ENCODE measurements around the gene BMP7. TPM values are rescaled to one million over a fixed set of nuclear protein-coding genes. Genes with fewer than 3 reads are reported as not detected.

Gene BMP7
- total RNA-seq, 2 donors from 2014 or later, result not detected

DNA sequence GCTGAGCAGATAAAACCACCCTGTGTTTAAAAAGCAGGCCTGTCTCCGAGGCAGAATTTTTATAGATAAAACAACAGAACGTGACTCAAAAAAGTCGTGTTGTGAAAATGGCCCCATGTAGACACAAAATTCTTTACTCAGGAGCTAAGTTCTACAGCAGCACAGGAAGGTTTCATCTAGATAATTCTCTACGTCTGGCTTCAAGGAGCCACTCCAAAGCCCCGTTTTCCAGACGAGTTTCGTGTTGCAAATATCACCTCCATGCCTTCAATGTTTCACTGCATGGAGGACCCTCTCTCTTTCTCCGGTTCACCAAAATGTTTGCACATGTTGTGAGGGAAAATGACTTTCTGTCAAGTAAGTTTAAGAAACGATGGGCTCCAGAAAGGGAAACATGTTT lies 12.0 kb upstream of the BMP7 start:
- H3K4me3 Mint-ChIP-seq, result no peak overlapping the region
- H3K9me3 Mint-ChIP-seq, result no peaks in the 10 kb centered on the region
- peaks cover 32% of the 10 kb centered on the region for H3K27me3 Mint-ChIP-seq
- no peaks in the 10 kb centered on the region for H3K36me3 Mint-ChIP-seq (ENCODE audit: low read depth)
- no peaks in the 10 kb centered on the region for H3K4me1 Mint-ChIP-seq
- ATAC-seq (replicated peaks), result no peak
- no peak overlapping the region for H3K27ac Mint-ChIP-seq

DNA sequence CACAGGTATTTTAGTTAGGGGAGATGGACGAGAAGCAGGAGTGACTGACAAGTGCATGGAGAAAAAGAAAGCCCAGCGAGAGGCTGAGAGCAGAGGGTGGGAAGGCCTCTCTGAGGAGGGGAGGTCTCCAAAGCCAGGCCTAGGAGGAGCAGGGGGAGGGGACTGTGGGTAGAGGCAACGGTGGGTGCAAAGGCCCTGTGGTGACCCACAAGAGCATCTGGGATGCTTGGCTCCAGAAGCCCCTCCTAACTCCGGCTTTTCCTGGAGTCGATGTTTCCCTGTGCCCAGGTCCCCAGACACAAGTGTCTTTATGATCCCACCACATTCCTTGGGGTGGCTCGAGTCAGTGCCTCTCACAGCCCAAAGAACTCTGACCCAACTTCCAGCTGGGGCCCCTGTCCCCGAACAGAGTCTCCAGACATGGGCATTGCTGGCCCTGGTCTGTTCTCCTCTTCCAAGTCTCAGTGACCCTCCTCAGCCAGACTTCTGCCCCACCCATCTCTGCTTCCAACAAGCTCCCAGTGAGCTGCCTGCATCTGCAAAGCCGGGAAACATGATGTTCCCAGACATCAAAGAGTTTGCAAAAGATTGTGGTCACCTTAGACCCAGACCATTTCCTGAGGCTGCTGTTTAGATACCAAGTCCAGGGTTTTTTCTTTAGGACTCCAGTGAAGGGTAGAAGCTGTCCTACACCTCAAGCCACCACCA lies 11.1 kb upstream of the BMP7 start:
- H3K36me3 Mint-ChIP-seq (ENCODE audit: low read depth), result no peaks in the 10 kb centered on the region
- H3K27me3 Mint-ChIP-seq, result peaks cover 23% of the 10 kb centered on the region
- no peaks in the 10 kb centered on the region for H3K4me1 Mint-ChIP-seq
- H3K9me3 Mint-ChIP-seq, result no peaks in the 10 kb centered on the region
- H3K4me3 Mint-ChIP-seq, result no peak overlapping the region
- no peak overlapping the region for H3K27ac Mint-ChIP-seq
- no peak for ATAC-seq (replicated peaks)

DNA sequence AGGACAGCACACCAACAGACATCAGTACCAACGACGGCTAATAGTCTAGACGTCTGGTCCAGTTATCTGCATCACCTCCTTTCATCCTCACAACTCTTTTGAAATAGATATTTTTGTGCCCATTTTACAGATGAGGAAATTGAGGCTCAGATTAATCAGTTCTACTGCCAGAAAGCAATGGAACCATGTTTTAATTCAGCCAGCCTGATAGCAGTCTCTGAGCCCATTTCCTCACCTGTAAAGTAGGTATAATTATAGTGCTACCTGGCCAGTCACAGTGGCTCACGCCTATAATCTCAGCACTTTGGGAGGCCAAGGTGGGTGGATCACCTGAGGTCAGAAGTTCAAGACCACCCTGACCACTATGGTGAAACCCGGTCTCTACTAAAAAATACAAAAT lies 9.8 kb upstream of the BMP7 start:
- no peak overlapping the region for H3K27ac Mint-ChIP-seq

DNA sequence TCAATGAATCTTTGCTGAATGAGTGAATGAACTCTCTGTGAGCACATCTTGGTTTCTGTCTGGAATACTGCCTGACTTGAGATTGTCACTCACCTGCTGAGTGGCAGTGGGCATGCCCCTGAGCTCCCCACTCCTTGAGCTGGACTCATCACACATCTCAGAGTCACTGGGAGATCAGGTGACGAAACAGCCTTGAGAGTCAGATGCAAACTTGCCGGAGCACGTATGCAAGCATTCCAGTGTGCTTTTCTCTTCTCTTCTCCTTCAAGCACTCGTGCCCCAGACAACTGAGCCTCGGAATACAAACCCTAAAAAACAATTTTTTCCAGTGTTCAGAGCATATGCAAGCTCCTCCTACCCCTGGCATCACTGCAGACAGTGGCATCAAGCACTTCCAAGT lies 9.4 kb upstream of the BMP7 start:
- Mint-ChIP-seq H3K27ac (no peak overlapping the region), H3K4me3 (no peak overlapping the region), H3K27me3 (peaks cover 22% of the 10 kb centered on the region), H3K4me1 (no peaks in the 10 kb centered on the region), H3K9me3 (no peaks in the 10 kb centered on the region), H3K36me3 (ENCODE audit: low read depth) (no peaks in the 10 kb centered on the region)
- no peak for ATAC-seq (replicated peaks)

More for the DNA sequence above, 9.8 kb upstream of the BMP7 start:
- Mint-ChIP-seq H3K4me3 (no peak overlapping the region), H3K4me1 (no peaks in the 10 kb centered on the region), H3K27me3 (peaks cover 25% of the 10 kb centered on the region), H3K36me3 (ENCODE audit: low read depth) (no peaks in the 10 kb centered on the region), H3K9me3 (no peaks in the 10 kb centered on the region)
- ATAC-seq (replicated peaks), result no peak

DNA sequence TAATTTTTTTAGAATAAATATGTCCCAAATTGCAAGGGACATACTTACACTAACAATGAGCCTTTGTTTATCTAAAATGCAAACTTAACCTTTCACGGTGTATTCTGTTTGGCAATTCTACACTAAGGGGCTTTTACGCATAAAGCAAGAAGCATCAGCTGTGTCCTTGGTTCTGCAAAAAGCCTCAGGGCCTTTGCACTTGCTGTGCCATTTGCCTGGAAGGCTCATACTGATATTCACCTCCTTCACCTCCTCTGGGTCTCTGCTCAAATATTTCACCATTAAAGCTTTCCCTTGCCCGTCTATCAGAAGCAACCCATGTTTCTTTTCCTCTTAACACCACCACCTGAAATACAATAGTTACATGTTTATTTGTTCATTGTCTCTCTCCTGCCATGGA lies 8.9 kb upstream of the BMP7 start:
- ATAC-seq (replicated peaks), result no peak
- Mint-ChIP-seq H3K4me3 (no peak overlapping the region), H3K27ac (no peak overlapping the region), H3K36me3 (ENCODE audit: low read depth) (no peaks in the 10 kb centered on the region), H3K4me1 (no peaks in the 10 kb centered on the region), H3K27me3 (peaks cover 19% of the 10 kb centered on the region), H3K9me3 (no peaks in the 10 kb centered on the region)

DNA sequence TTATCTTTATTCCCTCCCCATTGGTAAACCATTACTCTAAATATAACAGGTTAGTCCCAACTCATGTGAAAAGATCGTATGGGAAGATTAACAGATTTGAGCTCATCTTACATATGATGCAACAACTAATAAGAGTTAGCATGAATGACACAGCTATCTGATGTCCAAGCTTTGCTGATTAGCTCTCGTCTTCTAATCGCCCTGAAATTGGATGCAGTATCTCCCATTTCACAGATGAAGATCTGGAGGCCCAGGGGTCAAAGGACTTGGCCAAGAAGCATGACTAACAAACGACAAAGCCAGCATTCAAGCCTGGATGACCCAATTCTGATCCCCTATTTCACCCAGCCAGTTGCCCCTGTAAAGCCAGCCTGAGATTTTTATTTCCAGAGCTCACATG lies 8.4 kb upstream of the BMP7 start:
- no peaks in the 10 kb centered on the region for H3K4me1 Mint-ChIP-seq
- H3K27me3 Mint-ChIP-seq, result peaks cover 21% of the 10 kb centered on the region
- H3K9me3 Mint-ChIP-seq, result no peaks in the 10 kb centered on the region
- ATAC-seq (replicated peaks), result no peak
- no peak overlapping the region for H3K27ac Mint-ChIP-seq
- H3K36me3 Mint-ChIP-seq (ENCODE audit: low read depth), result no peaks in the 10 kb centered on the region
- H3K4me3 Mint-ChIP-seq, result no peak overlapping the region

DNA sequence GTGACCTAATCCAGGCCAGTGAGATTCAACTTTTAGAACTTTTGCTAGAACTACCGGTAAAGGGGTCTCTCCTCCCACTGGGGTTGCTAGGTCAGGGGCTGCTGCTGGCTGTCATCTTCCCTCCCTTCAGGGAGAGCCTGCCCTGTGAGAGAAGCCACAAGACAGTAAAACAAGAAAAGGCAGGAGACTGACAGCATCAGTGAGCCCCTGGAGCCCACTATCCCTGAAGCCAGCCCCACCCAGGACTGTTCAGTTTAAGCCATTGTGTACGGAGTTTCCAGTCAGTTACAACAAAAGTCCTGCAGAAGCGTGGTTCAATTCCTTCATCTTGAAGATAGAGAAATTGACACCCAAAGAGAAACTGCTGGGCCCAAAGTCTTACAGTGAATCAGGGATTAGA lies 7.9 kb upstream of the BMP7 start:
- no peak for ATAC-seq (replicated peaks)
- no peak overlapping the region for H3K27ac Mint-ChIP-seq
- H3K27me3 Mint-ChIP-seq, result peaks cover 26% of the 10 kb centered on the region
- no peaks in the 10 kb centered on the region for H3K9me3 Mint-ChIP-seq
- H3K4me1 Mint-ChIP-seq, result no peaks in the 10 kb centered on the region
- H3K4me3 Mint-ChIP-seq, result no peak overlapping the region
- H3K36me3 Mint-ChIP-seq (ENCODE audit: low read depth), result no peaks in the 10 kb centered on the region

DNA sequence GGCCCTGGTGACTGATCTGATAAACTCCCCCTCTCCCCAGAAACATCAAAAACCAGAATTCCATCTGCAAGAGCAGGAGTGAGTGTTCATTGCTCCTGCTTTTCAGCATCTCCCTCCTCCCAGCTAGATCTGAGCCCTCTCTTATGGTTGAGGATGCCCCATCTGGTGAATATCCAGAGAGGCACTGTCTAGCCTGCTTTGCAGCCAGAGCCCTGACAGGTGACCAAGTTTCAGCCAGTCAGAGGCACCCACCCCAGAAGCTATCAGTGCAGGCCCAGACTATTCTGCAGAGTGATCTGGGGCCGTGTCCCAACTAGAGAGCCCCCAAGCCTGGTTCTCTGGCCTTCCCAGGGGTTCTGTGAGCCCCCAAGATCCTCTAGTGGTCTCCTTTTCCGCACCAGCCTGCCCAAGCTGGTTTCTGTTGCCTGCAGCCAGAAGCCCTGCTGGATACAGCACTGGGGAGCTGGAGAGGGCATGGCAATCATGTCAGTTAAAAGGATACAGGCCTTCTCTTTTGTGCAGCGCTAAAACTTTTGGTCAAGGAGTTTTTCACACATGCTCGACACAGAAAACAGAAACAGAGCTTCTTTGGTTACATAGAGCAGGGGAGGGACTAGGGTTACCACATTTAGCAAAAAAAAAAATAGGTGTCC lies 6.6 kb upstream of the BMP7 start:
- H3K27me3 Mint-ChIP-seq, result peaks cover 34% of the 10 kb centered on the region
- H3K27ac Mint-ChIP-seq, result no peak overlapping the region
- H3K9me3 Mint-ChIP-seq, result no peaks in the 10 kb centered on the region
- H3K4me1 Mint-ChIP-seq, result no peaks in the 10 kb centered on the region
- no peaks in the 10 kb centered on the region for H3K36me3 Mint-ChIP-seq (ENCODE audit: low read depth)
- ATAC-seq (replicated peaks), result no peak
- no peak overlapping the region for H3K4me3 Mint-ChIP-seq

DNA sequence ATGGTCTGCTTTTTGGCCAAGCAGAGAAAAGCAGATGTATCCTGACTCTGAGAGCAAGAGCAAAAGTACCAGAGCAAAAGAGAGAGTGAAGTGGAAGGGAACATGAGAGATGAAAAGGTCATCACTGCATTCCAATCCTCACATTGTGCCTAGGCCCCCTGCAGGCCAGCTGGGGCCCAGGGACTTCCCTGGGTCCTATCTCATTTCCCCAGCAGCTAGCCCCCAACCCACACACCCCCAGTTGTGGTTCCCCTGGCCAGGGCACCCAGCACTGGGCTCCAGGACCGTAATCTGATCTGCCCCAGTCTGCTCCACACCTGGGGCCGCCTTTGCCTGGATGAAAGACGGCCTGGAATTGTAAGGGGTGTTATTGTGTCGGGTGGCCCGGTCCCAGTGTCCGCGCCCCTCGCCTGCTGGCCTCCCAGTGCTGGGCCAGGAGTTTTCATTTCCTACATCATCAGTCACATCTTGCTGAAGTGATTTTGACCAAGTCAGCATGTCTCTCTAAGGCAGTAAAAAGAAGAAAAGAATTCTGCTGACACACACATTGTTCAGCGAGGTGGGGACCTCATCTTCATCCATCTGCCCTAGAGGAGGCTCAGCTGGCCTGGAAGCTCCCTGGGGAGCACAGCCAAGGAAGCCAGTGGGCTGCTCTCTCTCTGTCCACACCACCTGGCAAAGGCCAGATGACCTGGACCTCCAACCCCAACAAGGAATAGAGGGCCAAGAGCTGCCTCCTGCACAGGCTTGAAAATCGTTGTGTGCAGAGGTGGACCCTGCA lies 4.0 kb upstream of the BMP7 start:
- Mint-ChIP-seq H3K36me3 (ENCODE audit: low read depth) (peaks cover 6% of the 10 kb centered on the region), H3K4me1 (no peaks in the 10 kb centered on the region), H3K4me3 (no peak overlapping the region), H3K9me3 (no peaks in the 10 kb centered on the region), H3K27me3 (peaks cover 35% of the 10 kb centered on the region), H3K27ac (no peak overlapping the region)
- no peak for ATAC-seq (replicated peaks)

DNA sequence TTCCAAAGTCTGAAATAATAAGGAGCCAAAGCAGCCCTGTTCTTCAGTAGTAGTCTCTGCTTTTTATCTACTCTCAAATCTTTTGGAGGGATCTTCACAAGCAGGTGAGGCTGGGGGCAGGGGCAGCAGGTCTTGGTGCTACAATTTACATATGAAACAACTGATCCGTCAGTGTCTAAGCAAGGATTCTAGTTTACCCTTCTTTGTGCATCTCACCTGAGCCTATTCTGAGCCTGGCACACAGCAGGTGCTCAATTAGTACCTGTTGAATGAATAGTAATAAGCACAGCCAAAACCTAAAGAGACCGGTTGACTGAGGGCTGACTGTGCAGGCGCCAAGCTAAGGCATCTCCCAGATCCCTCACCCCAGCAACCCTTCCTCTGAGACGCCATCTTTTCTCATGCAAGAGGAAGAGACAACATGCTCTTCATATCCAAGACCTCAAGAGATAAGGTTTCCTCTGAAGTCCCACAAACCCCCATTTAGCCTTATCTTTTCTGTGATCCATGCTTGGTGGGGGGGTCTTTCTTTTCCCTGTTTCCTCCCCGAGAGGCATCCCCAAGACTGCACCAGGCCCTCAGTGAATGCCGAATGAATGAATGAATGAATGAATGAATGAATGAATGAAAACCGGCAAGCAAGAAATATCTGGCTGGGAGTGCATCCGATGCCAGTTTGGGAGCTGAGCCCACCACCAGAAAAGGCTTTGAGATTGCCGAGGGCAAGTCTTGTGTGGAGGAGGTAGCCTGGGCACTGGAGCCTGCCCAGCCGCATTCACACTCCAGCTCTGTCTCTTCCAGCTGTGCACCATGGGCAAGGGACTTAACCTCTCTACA lies 2.9 kb upstream of the BMP7 start:
- H3K27me3 Mint-ChIP-seq, result peaks cover 30% of the 10 kb centered on the region

DNA sequence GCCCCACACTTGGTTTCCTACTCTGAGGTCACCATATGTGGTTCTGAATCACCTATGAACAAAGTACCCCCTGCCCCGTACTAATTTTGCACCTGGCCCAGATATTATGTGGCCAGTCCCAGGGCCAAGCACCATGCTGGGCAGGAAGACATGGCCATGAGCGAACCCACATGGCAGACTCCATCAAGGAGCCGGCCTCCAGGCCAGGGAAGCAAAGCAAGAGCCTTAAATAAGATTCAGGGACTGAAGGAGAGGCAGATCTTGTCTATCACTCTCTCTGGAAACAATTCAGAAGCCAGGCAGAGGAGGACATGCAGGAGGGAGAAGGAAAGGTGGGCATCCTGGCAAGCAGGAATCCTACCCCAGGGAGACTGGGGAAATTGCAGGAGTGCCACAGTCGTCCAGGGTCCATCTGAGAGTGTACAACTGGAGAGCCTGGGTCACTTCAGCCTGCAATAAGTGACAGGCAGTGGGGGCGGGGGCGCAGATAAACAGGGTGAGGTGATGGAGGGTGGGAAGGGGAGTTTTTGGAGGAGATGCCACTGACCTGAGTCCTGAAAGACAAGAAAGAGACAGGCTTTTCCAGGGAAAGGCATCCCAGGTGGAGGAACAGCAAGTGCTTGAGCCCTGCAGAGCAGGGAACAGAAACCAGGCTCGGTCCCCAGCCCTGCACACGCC lies 2.1 kb upstream of the BMP7 start:
- no peaks in the 10 kb centered on the region for H3K9me3 Mint-ChIP-seq
- ATAC-seq (replicated peaks), result no peak
- peaks cover 6% of the 10 kb centered on the region for H3K36me3 Mint-ChIP-seq (ENCODE audit: low read depth)
- H3K4me1 Mint-ChIP-seq, result no peaks in the 10 kb centered on the region
- H3K27ac Mint-ChIP-seq, result no peak overlapping the region
- no peak overlapping the region for H3K4me3 Mint-ChIP-seq
- peaks cover 36% of the 10 kb centered on the region for H3K27me3 Mint-ChIP-seq

More for the DNA sequence above, 2.9 kb upstream of the BMP7 start:
- Mint-ChIP-seq H3K9me3 (no peaks in the 10 kb centered on the region), H3K4me1 (no peaks in the 10 kb centered on the region), H3K27ac (no peak overlapping the region), H3K4me3 (no peak overlapping the region), H3K36me3 (ENCODE audit: low read depth) (peaks cover 6% of the 10 kb centered on the region)
- no peak for ATAC-seq (replicated peaks)

DNA sequence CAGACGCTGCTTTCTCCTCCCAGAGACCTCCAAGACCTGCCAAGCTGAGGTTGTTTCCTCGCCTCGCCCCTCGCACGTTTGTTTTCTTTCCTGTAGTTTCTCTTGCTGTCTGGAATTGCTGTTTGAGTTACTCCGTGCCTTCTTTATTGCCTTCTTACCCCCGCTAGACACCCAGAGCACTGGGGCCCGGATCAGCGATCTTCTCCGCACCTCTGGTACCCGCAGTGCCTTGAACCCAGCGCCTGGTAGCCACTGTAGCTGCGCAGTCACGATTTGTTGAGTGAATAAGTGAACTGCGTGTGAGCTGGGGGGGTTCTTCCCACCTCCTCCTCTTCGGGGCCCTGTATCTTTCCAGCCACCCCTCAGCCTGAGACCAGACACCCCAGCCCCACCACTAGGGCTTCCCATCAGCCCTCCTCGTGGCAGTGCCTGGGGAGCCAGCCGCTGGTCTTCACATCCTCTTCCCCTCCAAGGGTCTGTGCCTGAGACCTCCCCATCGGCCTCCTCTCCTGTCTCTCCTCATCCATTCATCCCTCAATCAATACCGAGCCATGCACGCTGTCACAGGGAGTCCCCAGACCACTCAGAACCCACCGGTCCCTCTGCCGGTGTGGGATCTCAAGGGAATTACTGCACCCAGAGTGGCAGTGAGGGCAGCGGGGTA lies 849 bp upstream of the BMP7 start:
- H3K4me3 Mint-ChIP-seq, result no peak overlapping the region
- H3K27me3 Mint-ChIP-seq, result peaks cover 43% of the 10 kb centered on the region
- no peak overlapping the region for H3K27ac Mint-ChIP-seq
- no peak for ATAC-seq (replicated peaks)
- no peaks in the 10 kb centered on the region for H3K4me1 Mint-ChIP-seq
- peaks cover 6% of the 10 kb centered on the region for H3K36me3 Mint-ChIP-seq (ENCODE audit: low read depth)
- H3K9me3 Mint-ChIP-seq, result no peaks in the 10 kb centered on the region

DNA sequence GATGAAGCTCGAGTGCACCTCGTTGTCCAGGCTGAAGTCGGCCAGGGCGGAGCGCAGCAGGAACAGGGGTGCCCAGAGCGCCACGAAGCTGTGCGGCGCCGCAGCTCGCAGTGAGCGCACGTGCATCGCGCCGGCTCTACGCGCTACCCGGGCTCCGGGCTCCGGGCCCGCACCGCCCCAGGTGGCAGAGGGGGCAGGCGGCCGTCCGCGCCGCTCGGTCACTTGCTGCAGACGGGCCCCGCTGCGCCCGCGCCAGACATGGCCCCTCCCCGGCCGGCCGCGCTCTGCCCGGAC lies 497 bp downstream of the BMP7 start:
- H3K27ac Mint-ChIP-seq, result no peak overlapping the region
- no peak for ATAC-seq (replicated peaks)
- no peaks in the 10 kb centered on the region for H3K4me1 Mint-ChIP-seq
- peaks cover 6% of the 10 kb centered on the region for H3K36me3 Mint-ChIP-seq (ENCODE audit: low read depth)
- H3K27me3 Mint-ChIP-seq, result peaks cover 45% of the 10 kb centered on the region
- no peaks in the 10 kb centered on the region for H3K9me3 Mint-ChIP-seq
- no peak overlapping the region for H3K4me3 Mint-ChIP-seq
